ENCODE data around the gene ACTRT2.

Gene ACTRT2

DNA sequence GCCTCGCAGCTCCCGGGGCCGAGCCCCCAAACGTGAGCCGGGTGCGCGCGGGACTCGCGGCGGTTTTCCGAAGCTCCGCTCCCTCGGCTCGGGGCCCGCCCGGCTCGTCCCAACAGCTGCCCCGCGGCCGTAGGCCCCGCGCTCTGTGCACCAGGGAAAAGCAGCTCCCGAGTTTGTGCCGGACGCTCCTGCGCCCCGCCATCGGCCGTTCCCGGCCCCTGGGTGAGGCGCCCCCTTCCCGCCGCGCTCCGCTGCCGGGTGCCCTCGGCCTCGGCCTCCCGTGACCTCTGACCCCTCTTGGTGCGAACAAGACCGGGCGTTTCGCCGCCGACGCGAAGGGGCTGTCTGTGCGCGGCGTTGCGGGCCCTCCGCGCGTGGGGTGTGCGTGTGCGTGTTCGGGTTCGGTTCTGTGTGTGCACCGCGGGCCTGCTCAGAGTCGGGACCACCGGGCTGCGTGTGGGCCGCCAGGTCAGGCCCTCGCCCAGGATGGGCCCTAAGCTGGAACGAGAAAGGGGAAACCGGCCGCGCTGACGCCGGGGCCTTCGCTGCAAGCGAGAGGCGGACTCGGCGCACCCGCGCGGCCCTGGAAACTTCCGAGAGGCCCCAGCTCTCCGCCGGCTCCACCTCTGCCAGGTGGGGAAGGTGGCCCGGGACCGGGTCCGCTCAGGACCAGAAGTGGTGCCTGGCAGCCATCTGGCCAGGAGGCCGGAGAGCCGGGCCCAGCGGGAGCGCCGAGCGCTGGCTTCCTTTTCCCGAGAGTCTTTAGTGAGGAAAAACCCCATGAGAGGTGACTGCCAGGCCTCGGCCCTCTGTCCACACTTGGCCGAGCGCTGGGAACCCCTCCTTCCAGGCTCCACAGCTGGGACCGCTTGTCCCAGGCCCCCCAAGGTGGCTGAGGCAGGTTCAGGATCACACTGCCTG is 49.6 kb downstream of the ACTRT2 start:
- TF ChIP-seq CTCF (IDR thresholded peaks at IDR 0.05; ENCODE audit: borderline replicate concordance, control extremely low read depth, extremely low read depth, insufficient read depth, missing control alignments) = no peak
- no peak for DNase-seq (ENCODE audit: low spot score)
- in situ Hi-C loops (cut with MboI; ENCODE audit: low sequenced_read_pairs, unreplicated experiment) = no loop called here

GRCh38 chr1:3071565-3072390 is 50.5 kb downstream of the ACTRT2 start:
- no peak for TF ChIP-seq CTCF (IDR thresholded peaks at IDR 0.05; ENCODE audit: borderline replicate concordance, control extremely low read depth, extremely low read depth, insufficient read depth, missing control alignments)
- in situ Hi-C loops (cut with MboI; ENCODE audit: low sequenced_read_pairs, unreplicated experiment) = no loop called here

More at GRCh38 chr1:3071565-3072390, 50.5 kb downstream of the ACTRT2 start:
- DNase-seq (ENCODE audit: low spot score) = no peak
